Astrocyte (in vitro differentiated cells and primary cell): Measurements from ENCODE around the gene PIP4K2C. TPM values are rescaled to one million over a fixed set of nuclear protein-coding genes. Genes with fewer than 3 reads are reported as not detected.

ENCODE experiments used
- DNase-seq: peaks from one replicate; pipeline ENCODE4 v3.0.0-alpha.2; 2010; ENCODE audit warnings: low read depth
- FAIRE-seq: peaks from 2 replicates; lab custom pipeline; 2011; peaks lifted over from hg19 to GRCh38; lab: Jason Lieb, UNC
- H2AFZ ChIP-seq: 2 replicates; pipeline ENCODE4 v1.6.0; 2012; ENCODE audit warnings: low read depth, low read length, inconsistent platforms
- H3K27ac ChIP-seq: 2 replicates; pipeline ENCODE4 v1.5.1; 2011; ENCODE audit warnings: low read depth, low read length, inconsistent platforms
- H3K27me3 ChIP-seq: 2 replicates; pipeline ENCODE4 v1.6.0; 2011; ENCODE audit warnings: low read length, inconsistent platforms; ENCODE audit not compliant: insufficient read depth
- H3K36me3 ChIP-seq: 2 replicates; pipeline ENCODE4 v1.5.1; 2011; ENCODE audit warnings: low read length, inconsistent platforms; ENCODE audit not compliant: insufficient read depth
- H3K4me1 ChIP-seq: 2 replicates; pipeline ENCODE4 v1.5.1; 2011; ENCODE audit warnings: low read length, inconsistent platforms; ENCODE audit not compliant: insufficient read depth
- H3K4me2 ChIP-seq: 2 replicates; pipeline ENCODE4 v1.6.0; 2012; ENCODE audit warnings: low read length, inconsistent platforms
- H3K4me3 ChIP-seq: 2 replicates; pipeline ENCODE4 v1.5.1; 2011; ENCODE audit warnings: low read depth, mild to moderate bottlenecking, low read length, inconsistent platforms; ENCODE audit not compliant: insufficient read depth
- H3K79me2 ChIP-seq: 2 replicates; pipeline ENCODE4 v1.6.0; 2012; ENCODE audit warnings: mild to moderate bottlenecking, low read length, inconsistent platforms; ENCODE audit not compliant: insufficient read depth
- H3K9ac ChIP-seq: 2 replicates; pipeline ENCODE4 v1.6.0; 2012; ENCODE audit warnings: mild to moderate bottlenecking, low read length, inconsistent platforms
- H3K9me3 ChIP-seq: 2 replicates; pipeline ENCODE4 v1.5.1; 2012; ENCODE audit warnings: low read depth, mild to moderate bottlenecking, low read length, inconsistent platforms; ENCODE audit not compliant: insufficient read depth
- H4K20me1 ChIP-seq: 2 replicates; pipeline ENCODE4 v1.6.0; 2012; ENCODE audit warnings: low read length, inconsistent platforms; ENCODE audit not compliant: insufficient read depth
- H3K27ac Mint-ChIP-seq: one replicate; pipeline ENCODE4 v1.8.0; 2021; ENCODE audit warnings: mild to moderate bottlenecking, mixed read lengths; ENCODE audit not compliant: unreplicated experiment
- H3K27me3 Mint-ChIP-seq: one replicate; pipeline ENCODE4 v1.8.0; 2021; ENCODE audit warnings: low read depth, mixed read lengths; ENCODE audit not compliant: unreplicated experiment
- H3K36me3 Mint-ChIP-seq: one replicate; pipeline ENCODE4 v1.8.0; 2021; ENCODE audit warnings: low read depth, mixed read lengths; ENCODE audit not compliant: unreplicated experiment
- H3K4me1 Mint-ChIP-seq: one replicate; pipeline ENCODE4 v1.8.0; 2021; ENCODE audit warnings: low read depth, mixed read lengths; ENCODE audit not compliant: unreplicated experiment
- H3K4me3 Mint-ChIP-seq: one replicate; pipeline ENCODE4 v1.8.0; 2021; ENCODE audit warnings: mild to moderate bottlenecking, moderate library complexity, mixed read lengths; ENCODE audit not compliant: unreplicated experiment
- H3K9me3 Mint-ChIP-seq: one replicate; pipeline ENCODE4 v1.8.0; 2021; ENCODE audit warnings: mild to moderate bottlenecking, mixed read lengths; ENCODE audit not compliant: unreplicated experiment
- EZH2 ChIP-seq: IDR thresholded peaks from 2 replicates; pipeline ENCODE4 v1.6.1; 2012; ENCODE audit warnings: mild to moderate bottlenecking, low read length, inconsistent platforms; ENCODE audit not compliant: insufficient read depth
- total RNA-seq: library from RNA; stranded (reverse); gene quantifications from 2 replicates; pipeline ENCODE4 v1.2.1, GENCODE V29; 2021
- TF ChIP-seq, protein P1 (sequence below): IDR thresholded peaks from 2 replicates; pipeline ENCODE4 v1.5.1; 2011; ENCODE audit warnings: low read depth, mild to moderate bottlenecking, inconsistent platforms, low read length, moderate library complexity; ENCODE audit not compliant: insufficient read depth

Gene PIP4K2C
- total RNA-seq, 1 donor from 2014 or later, result 43.3 TPM

DNA sequence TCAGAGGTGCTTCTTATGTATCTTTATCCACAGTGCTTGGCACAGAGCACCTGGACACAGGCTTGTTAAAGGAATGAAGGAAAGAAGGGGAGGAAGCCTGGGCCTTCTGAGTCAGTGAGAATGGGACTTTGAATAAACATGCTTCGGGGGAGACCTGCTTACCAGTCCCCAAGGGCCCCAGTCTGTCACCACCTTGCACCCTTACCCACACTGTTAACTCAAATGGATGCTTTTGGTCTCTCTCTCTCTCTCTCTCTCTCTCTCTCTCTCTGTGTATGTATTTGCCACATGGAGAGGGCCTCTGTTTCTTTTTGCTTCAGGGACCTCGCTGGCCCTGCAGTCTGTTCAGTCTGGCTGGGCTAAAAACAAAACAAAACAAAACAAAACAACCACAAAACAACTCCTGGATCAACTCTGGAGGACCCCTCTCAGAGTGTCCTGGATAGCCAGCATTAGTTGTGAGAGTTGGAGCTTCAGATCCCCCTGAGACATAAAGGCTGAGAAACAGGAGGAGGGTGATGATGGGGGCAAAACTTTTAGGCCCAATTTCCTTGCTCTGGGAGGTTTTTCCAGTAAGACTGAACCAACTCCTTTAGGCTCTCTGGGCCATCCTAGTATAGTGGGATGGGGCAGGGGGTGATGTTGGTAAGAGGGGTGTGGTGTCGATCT lies 39.2 kb upstream of the PIP4K2C start:
- Mint-ChIP-seq H3K27ac (no peak overlapping the region), H3K4me3 (peak overlapping the region; percentile 86), H3K4me1 (peaks cover 28% of the 10 kb centered on the region), H3K9me3 (peaks cover 3% of the 10 kb centered on the region), H3K36me3 (peaks cover 3% of the 10 kb centered on the region), H3K27me3 (peaks cover 11% of the 10 kb centered on the region)
- no peaks in the 10 kb centered on the region for H3K36me3 ChIP-seq
- H2AFZ ChIP-seq, result no peak overlapping the region
- peaks cover 17% of the 10 kb centered on the region for H3K4me1 ChIP-seq
- H3K4me2 ChIP-seq, result peak overlapping the region; percentile 69
- no peak overlapping the region for H3K4me3 ChIP-seq
- no peaks in the 10 kb centered on the region for H3K9me3 ChIP-seq
- peaks cover 10% of the 10 kb centered on the region for H3K27me3 ChIP-seq
- DNase-seq (no peak), FAIRE-seq (no peak)
- no peak for TF ChIP-seq EZH2
- TF ChIP-seq, protein P1, sequence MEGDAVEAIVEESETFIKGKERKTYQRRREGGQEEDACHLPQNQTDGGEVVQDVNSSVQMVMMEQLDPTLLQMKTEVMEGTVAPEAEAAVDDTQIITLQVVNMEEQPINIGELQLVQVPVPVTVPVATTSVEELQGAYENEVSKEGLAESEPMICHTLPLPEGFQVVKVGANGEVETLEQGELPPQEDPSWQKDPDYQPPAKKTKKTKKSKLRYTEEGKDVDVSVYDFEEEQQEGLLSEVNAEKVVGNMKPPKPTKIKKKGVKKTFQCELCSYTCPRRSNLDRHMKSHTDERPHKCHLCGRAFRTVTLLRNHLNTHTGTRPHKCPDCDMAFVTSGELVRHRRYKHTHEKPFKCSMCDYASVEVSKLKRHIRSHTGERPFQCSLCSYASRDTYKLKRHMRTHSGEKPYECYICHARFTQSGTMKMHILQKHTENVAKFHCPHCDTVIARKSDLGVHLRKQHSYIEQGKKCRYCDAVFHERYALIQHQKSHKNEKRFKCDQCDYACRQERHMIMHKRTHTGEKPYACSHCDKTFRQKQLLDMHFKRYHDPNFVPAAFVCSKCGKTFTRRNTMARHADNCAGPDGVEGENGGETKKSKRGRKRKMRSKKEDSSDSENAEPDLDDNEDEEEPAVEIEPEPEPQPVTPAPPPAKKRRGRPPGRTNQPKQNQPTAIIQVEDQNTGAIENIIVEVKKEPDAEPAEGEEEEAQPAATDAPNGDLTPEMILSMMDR, result no peak
- H4K20me1 ChIP-seq, result peaks cover 7% of the 10 kb centered on the region
- H3K27ac ChIP-seq, result no peak overlapping the region
- peaks cover 3% of the 10 kb centered on the region for H3K79me2 ChIP-seq
- H3K9ac ChIP-seq, result no peak overlapping the region

DNA sequence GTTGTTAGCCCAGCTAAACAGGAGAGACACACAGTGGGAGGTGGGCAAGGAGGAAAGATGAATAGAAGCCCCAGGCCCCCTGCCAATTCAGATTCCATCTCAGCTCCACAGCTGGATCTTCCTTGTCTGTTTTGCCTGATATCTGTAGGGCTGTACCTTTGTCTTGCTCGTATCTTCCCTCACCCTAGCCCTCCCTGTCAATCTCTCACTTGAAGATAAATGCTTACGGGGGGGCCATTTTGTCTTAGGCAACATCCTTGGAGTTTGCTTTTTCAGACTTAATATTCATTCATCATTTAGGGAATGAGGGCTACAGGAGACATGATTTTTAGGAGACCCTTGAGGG lies 38.7 kb upstream of the PIP4K2C start:
- H4K20me1 ChIP-seq, result peaks cover 7% of the 10 kb centered on the region
- H3K4me3 Mint-ChIP-seq, result peak overlapping the region; percentile 56
- H3K27ac ChIP-seq, result no peak overlapping the region
- FAIRE-seq, result no peak
- peaks cover 3% of the 10 kb centered on the region for H3K36me3 Mint-ChIP-seq
- peaks cover 3% of the 10 kb centered on the region for H3K9me3 Mint-ChIP-seq
- peaks cover 28% of the 10 kb centered on the region for H3K4me1 Mint-ChIP-seq
- no peaks in the 10 kb centered on the region for H3K79me2 ChIP-seq
- peaks cover 11% of the 10 kb centered on the region for H3K27me3 Mint-ChIP-seq
- no peak overlapping the region for H2AFZ ChIP-seq
- H3K4me2 ChIP-seq, result peak overlapping the region; percentile 69
- peak overlapping the region; percentile 18 for H3K4me3 ChIP-seq
- peaks cover 10% of the 10 kb centered on the region for H3K27me3 ChIP-seq
- H3K4me1 ChIP-seq, result peaks cover 15% of the 10 kb centered on the region
- no peaks in the 10 kb centered on the region for H3K9me3 ChIP-seq
- no peak for DNase-seq
- H3K27ac Mint-ChIP-seq, result peak overlapping the region; percentile 8
- no peaks in the 10 kb centered on the region for H3K36me3 ChIP-seq
- no peak for TF ChIP-seq EZH2
- TF ChIP-seq, protein P1, result no peak
- no peak overlapping the region for H3K9ac ChIP-seq

DNA sequence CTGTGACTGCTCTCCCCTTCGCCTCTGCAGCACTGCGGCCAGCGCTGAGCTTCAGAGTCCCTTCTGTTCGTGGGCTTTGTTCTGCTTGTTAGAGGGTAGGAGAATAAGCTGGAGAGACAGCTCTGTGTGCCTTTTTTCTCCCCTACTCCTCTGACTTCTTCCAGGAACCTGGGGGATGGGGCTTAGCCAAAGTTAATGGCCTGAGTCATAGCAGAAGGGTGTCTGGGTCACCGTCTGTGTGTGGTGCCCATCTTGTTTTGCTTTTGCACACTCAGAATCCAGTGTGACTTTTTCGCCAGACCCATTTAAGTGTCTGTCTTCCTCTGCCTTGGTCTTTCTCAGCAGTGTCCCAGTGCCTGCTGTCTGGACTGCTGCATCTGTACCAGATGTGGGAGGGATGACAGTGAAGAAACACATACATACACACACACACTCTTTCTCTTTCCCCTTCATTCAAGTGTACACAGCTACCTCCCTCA lies 38.1 kb upstream of the PIP4K2C start:
- FAIRE-seq (no peak), DNase-seq (peak; percentile 47)
- H3K9me3 ChIP-seq, result no peaks in the 10 kb centered on the region
- peaks cover 10% of the 10 kb centered on the region for H3K27me3 ChIP-seq
- peaks cover 11% of the 10 kb centered on the region for H3K27me3 Mint-ChIP-seq
- peak overlapping the region; percentile 18 for H3K4me3 ChIP-seq
- no peaks in the 10 kb centered on the region for H3K36me3 ChIP-seq
- H3K27ac Mint-ChIP-seq, result peak overlapping the region; percentile 8
- H4K20me1 ChIP-seq, result peaks cover 7% of the 10 kb centered on the region
- H3K9ac ChIP-seq, result no peak overlapping the region
- peaks cover 13% of the 10 kb centered on the region for H3K4me1 ChIP-seq
- H2AFZ ChIP-seq, result peak overlapping the region; percentile 14
- peak overlapping the region; percentile 69 for H3K4me2 ChIP-seq
- peaks cover 3% of the 10 kb centered on the region for H3K9me3 Mint-ChIP-seq
- H3K4me1 Mint-ChIP-seq, result peaks cover 28% of the 10 kb centered on the region
- H3K79me2 ChIP-seq, result no peaks in the 10 kb centered on the region
- H3K27ac ChIP-seq, result no peak overlapping the region
- peak overlapping the region; percentile 63 for H3K4me3 Mint-ChIP-seq
- H3K36me3 Mint-ChIP-seq, result peaks cover 3% of the 10 kb centered on the region
- TF ChIP-seq, protein P1, result no peak
- TF ChIP-seq EZH2, result no peak
